DOHH2 (cell line): ENCODE measurements around the gene TMEM234.
A peak's percentile ranks its signal among the peaks of the same experiment; 100 is the strongest.

Experiments
- H3F3A ChIP-seq: fragments of 200-600 bp; sonication (generic), shearing (Covaris generic); 2 replicates; pipeline ENCODE4 v1.6.0; 2016; ENCODE audit warnings: antibody characterized with exemption, mild to moderate bottlenecking; ENCODE audit not compliant: control insufficient read depth, insufficient read depth
- H3K27ac ChIP-seq: fragments of 200-600 bp; sonication (generic); 2 replicates; pipeline ENCODE4 v1.5.1; 2014; ENCODE audit warnings: low read depth, mild to moderate bottlenecking, low read length, moderate library complexity
- H3K27me3 ChIP-seq: fragments of 200-600 bp; sonication (generic); 2 replicates; pipeline ENCODE4 v1.6.1; 2014; ENCODE audit warnings: mild to moderate bottlenecking, low read length, mixed read lengths; ENCODE audit not compliant: control insufficient read depth
- H3K36me3 ChIP-seq: fragments of 200-600 bp; sonication (generic); 2 replicates; pipeline ENCODE4 v1.6.1; 2014; ENCODE audit warnings: mild to moderate bottlenecking, low read length, moderate library complexity, mixed read lengths; ENCODE audit not compliant: control insufficient read depth
- H3K4me1 ChIP-seq: fragments of 200-600 bp; sonication (generic); 2 replicates; pipeline ENCODE4 v1.6.1; 2014; ENCODE audit warnings: mild to moderate bottlenecking, low read length, mixed read lengths; ENCODE audit not compliant: control insufficient read depth
- H3K4me2 ChIP-seq: fragments of 200-600 bp; sonication (generic); 2 replicates; pipeline ENCODE4 v1.6.0; 2014; ENCODE audit warnings: mild to moderate bottlenecking, low read length, moderate library complexity
- H3K4me3 ChIP-seq: fragments of 200-600 bp; sonication (generic); 2 replicates; pipeline ENCODE4 v1.5.1; 2014; ENCODE audit warnings: mild to moderate bottlenecking, low read length, mixed read lengths
- H3K79me2 ChIP-seq: fragments of 200-600 bp; sonication (generic); 2 replicates; pipeline ENCODE4 v1.6.1; 2014; ENCODE audit warnings: mild to moderate bottlenecking, low read length, mixed read lengths; ENCODE audit not compliant: control insufficient read depth
- H3K9me2 ChIP-seq: fragments of 200-600 bp; sonication (generic); replicated peaks from 2 replicates; pipeline ENCODE4 v1.6.1; 2014; ENCODE audit warnings: mild to moderate bottlenecking, low read length, mixed read lengths; ENCODE audit not compliant: control insufficient read depth
- H3K9me3 ChIP-seq: fragments of 200-600 bp; sonication (generic); 2 replicates; pipeline ENCODE4 v1.6.1; 2014; ENCODE audit warnings: antibody characterized with exemption, low read length, mixed read lengths; ENCODE audit not compliant: control insufficient read depth, insufficient read depth
- H4K20me1 ChIP-seq: fragments of 200-600 bp; sonication (generic); 2 replicates; pipeline ENCODE4 v1.6.0; 2014; ENCODE audit warnings: low read depth, mild to moderate bottlenecking, antibody characterized with exemption, low read length, moderate library complexity; ENCODE audit not compliant: control insufficient read depth, insufficient read depth
- CTCF ChIP-seq: fragments of 200-600 bp; sonication (generic); IDR thresholded peaks from one replicate; pipeline ENCODE4 v1.5.1; 2014; ENCODE audit warnings: antibody characterized with exemption, mild to moderate bottlenecking, low read depth, low read length; ENCODE audit not compliant: poor library complexity, severe bottlenecking
- EZH2phosphoT487 ChIP-seq: fragments of 200-600 bp; sonication (generic); IDR thresholded peaks from 2 replicates; pipeline ENCODE4 v1.6.1; 2017; ENCODE audit warnings: borderline replicate concordance, mild to moderate bottlenecking, antibody characterized with exemption, low read length, moderate library complexity, mixed read lengths

The TMEM234 gene

DNA sequence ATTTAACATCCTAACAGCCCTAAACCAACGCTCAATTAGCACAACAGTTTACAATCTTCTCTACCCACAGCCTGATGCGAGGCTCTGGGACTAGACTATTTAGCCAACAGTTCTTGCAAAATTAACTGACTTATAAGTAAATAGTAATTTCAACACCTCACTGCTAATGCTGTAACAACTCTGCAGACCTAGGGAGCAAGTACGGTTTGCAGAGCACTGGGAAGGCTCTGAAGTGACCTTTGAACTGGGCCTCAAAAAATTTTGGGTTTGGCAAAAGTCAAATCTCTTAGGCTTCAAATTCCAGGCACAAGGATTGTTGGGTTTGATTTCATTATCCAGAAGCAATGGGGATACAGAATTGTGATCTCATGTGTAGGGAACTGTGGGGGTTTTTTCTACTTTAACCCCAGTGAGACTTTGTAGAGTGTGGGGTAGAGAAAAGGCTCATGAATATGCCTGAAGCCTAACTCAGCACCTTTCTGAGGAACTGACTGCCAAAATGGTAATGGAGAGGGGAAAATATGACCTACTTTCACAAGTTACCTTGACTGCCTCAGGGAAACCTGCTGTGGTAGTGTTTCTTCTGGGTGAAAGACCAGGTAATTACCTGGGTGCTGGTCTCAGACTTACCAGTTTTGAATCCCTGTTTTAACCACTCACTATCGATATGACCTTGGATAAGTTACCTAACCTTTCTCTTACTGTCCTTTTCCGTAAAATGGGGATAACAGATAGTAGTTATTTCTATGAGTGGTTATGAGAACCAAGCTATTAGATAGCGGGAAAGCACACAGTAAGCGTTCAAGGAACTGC lies 43.6 kb downstream of the TMEM234 start:
- peak overlapping the region; percentile 87 for H3K4me3 ChIP-seq
- no peak for TF ChIP-seq EZH2phosphoT487
- TF ChIP-seq CTCF: no peak
- H3K27me3 ChIP-seq: no peaks in the 10 kb centered on the region
- peaks cover 36% of the 10 kb centered on the region for H3K79me2 ChIP-seq
- H3K4me2 ChIP-seq: peak overlapping the region; percentile 97
- H3K4me1 ChIP-seq: peaks cover 32% of the 10 kb centered on the region
- H4K20me1 ChIP-seq: peaks cover 3% of the 10 kb centered on the region; the same call in 1 of the 2 replicates
- H3K9me3 ChIP-seq: no peaks in the 10 kb centered on the region
- H3F3A ChIP-seq: peaks cover 17% of the 10 kb centered on the region
- no peaks in the 10 kb centered on the region for H3K9me2 ChIP-seq
- H3K27ac ChIP-seq: peak overlapping the region; percentile 73
- peaks cover 35% of the 10 kb centered on the region for H3K36me3 ChIP-seq

- no peak overlapping the region for H3K4me3 ChIP-seq
- H3K36me3 ChIP-seq: peaks cover 48% of the 10 kb centered on the region
- no peaks in the 10 kb centered on the region for H3K9me2 ChIP-seq
- H3K4me2 ChIP-seq: no peak overlapping the region
- H3K79me2 ChIP-seq: no peaks in the 10 kb centered on the region
- peaks cover 4% of the 10 kb centered on the region; the same call in 1 of the 2 replicates for H3F3A ChIP-seq
- H3K4me1 ChIP-seq: no peaks in the 10 kb centered on the region
- no peaks in the 10 kb centered on the region for H3K9me3 ChIP-seq
- no peak overlapping the region for H3K27ac ChIP-seq
- no peak for TF ChIP-seq EZH2phosphoT487
- no peak for TF ChIP-seq CTCF
- H3K27me3 ChIP-seq: no peaks in the 10 kb centered on the region
- no peaks in the 10 kb centered on the region for H4K20me1 ChIP-seq
These were observed 49.4 kb downstream of the TMEM234 start for GRCh38 chr1:32172621-32173245.

- H3K27ac ChIP-seq: no peak overlapping the region
- H3K4me1 ChIP-seq: no peaks in the 10 kb centered on the region
- no peak overlapping the region for H3K4me3 ChIP-seq
- no peak overlapping the region for H3K4me2 ChIP-seq
- H3K79me2 ChIP-seq: no peaks in the 10 kb centered on the region
- no peaks in the 10 kb centered on the region for H3K27me3 ChIP-seq
- no peaks in the 10 kb centered on the region for H3K9me3 ChIP-seq
- peaks cover 59% of the 10 kb centered on the region for H3K36me3 ChIP-seq
- H3K9me2 ChIP-seq: no peaks in the 10 kb centered on the region
- H3F3A ChIP-seq: no peaks in the 10 kb centered on the region
- TF ChIP-seq EZH2phosphoT487: no peak
- no peak for TF ChIP-seq CTCF
- no peaks in the 10 kb centered on the region for H4K20me1 ChIP-seq
These were observed 51.2 kb downstream of the TMEM234 start for GRCh38 chr1:32170991-32171390.
